ENCODE data around the gene SMIM41.

GRCh38 chr12:52082669-52082987 is 3.1 kb downstream of the SMIM41 start:
- TF ChIP-seq EZH2phosphoT487 (IDR thresholded peaks at IDR 0.05; ENCODE audit: insufficient read depth, low read depth): no peak
- no peak for TF ChIP-seq EZH2 (IDR thresholded peaks at IDR 0.05; ENCODE audit: insufficient read depth, poor library complexity, severe bottlenecking)
